Inferior parietal cortex (tissue), 1 donor: Measurements from ENCODE around the gene HOXB6.

Source experiments
- DNase-seq: peaks from one replicate; pipeline ENCODE4 v3.0.0-alpha.2; 2016; ENCODE audit errors: extremely low spot score

Gene HOXB6

GRCh38 chr17:48594538-48595277, 10.1 kb downstream of the HOXB6 start:
- DNase-seq = no peak

DNA sequence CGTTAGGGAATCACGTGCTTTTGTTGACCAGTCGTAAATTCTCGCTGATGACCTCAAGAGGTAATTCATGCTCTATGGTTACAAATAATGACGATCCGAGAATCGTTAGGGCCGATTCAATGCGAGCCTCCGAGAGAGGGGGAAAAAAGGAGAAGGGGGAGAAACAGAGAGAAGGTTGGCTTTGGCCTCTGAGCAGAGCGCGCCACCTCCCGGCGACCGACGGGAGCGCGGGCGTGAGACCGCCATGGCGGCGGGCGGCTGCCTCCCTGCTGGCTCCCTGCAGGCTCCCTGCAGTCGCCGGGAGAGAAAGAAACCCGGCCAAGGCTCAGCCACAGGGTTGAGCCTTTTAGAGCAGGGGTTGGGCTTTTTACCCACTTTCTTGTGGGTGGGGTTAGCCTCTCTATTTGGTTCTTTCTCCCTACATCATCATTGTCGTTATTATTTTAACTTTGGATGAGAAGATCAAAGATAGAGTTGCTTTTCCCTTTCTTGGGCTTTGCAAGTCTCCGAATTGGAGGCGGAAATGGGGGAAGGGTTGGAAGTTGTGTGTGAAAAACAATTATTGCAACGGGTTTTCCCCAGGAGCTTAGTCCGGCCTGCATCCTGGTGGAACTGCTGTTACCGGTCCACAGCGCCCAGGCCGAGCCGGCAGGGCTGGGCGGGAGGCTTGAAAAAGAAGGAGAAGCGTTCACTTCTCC, 10.8 kb downstream of the HOXB6 start:
- no peak for DNase-seq

DNA sequence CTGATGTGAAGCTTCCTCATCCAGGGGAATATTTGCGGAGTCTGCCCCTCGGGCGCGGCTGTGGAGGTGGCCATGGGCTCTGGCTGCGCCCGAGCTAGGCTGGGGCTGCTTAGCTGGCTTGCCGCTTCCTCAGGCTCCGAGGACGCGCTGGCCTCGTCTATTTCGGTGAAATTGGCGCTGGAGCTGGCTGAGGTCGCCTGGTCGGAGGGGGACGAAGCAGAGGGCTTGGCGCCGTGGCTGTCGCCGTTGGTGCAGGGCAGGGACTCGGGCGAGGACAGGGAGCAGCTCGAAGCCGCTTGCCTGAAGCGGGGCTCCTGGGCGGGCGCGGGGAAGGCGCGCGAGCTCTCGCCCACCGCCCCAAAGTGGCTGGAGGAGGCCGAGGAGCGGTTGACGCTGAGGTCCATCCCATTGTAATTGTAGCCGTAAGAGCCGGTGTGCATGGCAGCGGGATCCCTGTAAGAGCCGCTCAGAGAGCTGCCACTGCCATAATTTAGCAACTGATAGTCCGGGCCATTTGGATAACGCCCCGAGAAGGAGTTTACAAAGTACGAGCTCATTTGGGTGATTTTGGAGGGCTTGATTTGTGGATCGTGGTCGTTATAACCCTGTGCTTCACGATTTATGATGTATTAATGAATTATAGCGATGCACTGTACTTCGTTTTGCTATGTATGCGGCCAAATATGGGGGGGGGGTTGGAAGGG, 11.5 kb downstream of the HOXB6 start, which contains the start of gene HOXB5:
TSS of gene HOXB5 (minus strand) at position 654 of the 704 bp plus-strand sequence. CDS start at position 557, 97 bp downstream.
- no peak for DNase-seq

DNA sequence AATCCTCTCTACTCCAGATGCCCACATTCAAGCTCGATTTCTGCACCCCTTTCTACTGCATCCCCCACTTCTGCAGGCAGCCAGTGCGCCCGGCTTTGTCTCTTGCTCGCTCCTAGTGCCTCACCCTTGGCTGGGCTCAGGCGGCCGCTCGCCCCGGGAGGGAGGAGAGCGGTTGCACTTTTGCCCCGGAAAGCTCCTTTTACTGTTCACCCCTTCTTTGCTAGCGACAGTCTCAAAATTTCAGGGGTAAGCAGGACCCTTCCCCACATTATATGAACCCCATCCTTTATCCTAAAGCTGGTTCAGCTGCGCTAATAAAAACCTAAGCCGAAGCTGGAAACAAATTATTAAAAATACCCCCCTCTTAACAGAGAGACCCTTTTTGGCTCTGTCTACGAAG, 12.2 kb downstream of the HOXB6 start:
- DNase-seq = no peak

GRCh38 chr17:48592057-48592514, 12.7 kb downstream of the HOXB6 start:
- no peak for DNase-seq

- DNase-seq = no peak
Observed at GRCh38 chr17:48591255-48592056, 13.3 kb downstream of the HOXB6 start.

DNA sequence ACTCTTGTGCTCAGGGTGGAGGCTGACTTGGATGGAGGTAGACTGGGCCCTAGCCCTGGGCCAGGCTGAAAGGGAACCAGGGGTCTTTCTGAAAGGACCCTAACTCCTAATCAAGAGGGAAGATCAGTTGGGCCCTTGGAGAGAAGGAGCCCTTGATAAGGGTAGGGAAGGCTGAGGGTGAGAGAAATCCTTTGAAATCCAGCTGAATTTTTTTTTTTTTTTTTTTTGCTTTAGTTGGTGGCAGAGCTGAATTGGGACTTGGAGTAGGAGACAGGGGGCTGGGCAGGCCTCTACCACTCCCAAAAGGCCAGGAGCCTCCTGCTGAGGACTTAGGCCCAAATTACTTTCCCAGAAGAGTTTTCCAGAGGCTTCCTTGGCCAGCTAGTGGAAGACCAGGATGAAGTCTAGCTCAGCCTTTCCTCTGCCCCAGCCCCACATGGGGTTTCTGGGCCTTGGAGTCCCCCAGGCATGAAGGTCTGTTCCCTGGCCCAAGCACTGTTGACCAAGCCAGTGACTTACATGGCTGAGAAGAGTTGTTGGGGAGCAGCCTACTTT, 14.1 kb downstream of the HOXB6 start:
- DNase-seq = no peak

GRCh38 chr17:48589831-48590606, 14.8 kb downstream of the HOXB6 start, which contains the start of gene HOXB3:
TSS of gene HOXB3 (minus strand) at chr17:48590241. CDS start at chr17:48552474, 37,767 bp downstream.
- DNase-seq = no peak

DNA sequence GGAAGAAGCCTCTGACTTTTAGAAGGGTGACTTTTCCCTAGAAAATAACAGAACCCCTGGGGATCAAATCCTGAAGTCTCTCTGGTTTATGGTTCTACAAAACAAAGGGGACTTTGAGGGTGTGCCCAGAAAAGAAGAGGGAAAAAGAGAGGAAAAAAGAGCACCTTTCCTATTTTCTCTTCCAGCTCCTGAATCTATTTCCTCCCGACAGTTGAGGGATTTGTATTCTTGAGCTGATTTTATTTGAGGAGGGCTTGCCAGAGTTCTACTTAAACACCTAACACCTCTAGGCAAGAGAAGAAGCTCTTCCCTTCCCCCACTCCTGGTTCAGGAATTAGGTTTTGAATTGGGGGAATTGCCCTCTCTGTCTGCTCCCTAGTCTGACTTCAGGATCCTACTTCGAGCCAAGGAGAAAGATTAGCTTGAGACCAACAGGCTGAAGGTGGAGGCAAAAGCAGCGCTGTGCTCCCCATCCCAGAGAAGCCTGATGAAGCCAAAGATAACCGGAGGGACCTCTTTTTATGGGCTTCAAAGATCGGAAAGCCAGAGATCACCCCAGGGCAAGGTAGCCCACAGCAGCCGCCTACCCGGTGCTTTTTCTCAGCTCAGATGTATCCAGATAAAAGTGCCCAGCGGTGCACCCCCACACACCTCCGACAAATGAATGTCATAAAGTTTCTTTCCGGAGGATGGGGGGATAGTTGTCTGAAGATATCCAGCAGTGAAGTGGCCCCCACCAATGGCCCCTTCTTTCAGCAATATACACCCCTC, 15.5 kb downstream of the HOXB6 start:
- DNase-seq = no peak

DNA sequence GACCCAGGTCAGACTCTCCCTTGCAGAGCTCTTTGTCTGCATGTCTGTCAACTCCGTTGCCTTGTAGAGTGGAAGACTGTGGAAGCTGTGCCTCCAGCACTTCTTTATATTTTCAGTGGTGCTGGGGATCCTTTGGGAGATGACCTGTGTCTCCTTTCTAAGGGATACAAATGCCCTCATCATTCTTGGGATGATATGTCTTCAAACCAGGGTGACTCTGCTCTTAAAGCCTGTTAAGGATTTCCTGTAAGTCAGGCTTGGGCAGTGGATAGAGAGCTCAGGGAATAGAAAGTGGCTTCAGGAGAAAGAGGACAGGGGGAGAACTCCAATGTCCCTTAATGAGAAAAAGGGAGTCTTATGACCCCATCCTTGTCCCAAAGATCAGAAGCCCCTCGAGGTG, 16.3 kb downstream of the HOXB6 start:
- no peak for DNase-seq

DNA sequence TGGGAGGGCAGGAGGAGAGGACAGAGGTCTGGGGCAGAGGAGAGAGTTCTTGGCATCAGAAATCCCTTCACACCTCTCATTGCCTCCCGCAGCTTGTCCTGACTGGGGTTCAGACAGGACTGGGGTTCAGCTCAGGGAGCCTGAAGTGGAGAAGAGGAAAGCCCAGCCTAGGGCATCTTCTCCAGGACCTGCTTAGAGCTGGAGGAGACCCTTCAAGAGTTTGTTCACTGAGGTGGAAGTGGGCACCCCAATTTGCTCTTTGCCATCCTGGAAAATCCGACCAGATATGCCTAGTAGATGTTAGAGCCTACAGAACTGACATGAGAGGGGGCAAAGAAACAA, 16.7 kb downstream of the HOXB6 start:
- DNase-seq = no peak

GRCh38 chr17:48587276-48588073, 17.3 kb downstream of the HOXB6 start:
- no peak for DNase-seq

- DNase-seq = no peak
Observed at GRCh38 chr17:48586355-48587258, 18.2 kb downstream of the HOXB6 start.

- no peak for DNase-seq
Observed at GRCh38 chr17:48584223-48584741, 20.5 kb downstream of the HOXB6 start.

GRCh38 chr17:48583708-48584222, 21.0 kb downstream of the HOXB6 start:
- no peak for DNase-seq

DNA sequence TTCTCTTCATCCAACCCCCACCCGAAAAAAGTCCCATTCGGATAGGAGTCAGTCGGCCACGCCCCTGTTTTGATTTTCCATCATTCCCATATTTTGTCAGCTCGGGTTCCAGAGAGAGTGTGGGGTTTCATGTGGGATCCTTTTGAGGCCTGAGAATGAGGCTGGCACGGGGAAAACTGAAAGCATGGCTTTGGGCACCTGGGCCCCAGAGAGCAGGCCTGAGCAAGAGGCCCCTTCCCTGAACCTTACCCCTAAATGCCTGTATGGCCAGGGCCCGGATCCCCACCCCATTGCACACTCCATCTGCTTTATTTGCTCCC, 22.1 kb downstream of the HOXB6 start:
- no peak for DNase-seq

GRCh38 chr17:48579760-48580554, 24.8 kb downstream of the HOXB6 start:
- DNase-seq = no peak
